SH-SY5Y (cell line): ENCODE data around the gene MYO6.

Experiments used
- GATA2 ChIP-seq: IDR thresholded peaks from 2 replicates; pipeline ENCODE4 v1.6.1; 2011; ENCODE audit warnings: mild to moderate bottlenecking, low read depth, low read length
- GATA3 ChIP-seq: IDR thresholded peaks from 2 replicates; pipeline ENCODE4 v1.6.1; 2011; ENCODE audit warnings: low read depth, mild to moderate bottlenecking, low read length, moderate library complexity

GRCh38 chr6:75941509-75941908 lies 192.5 kb downstream of the MYO6 start:
- TF ChIP-seq GATA2 = no peak
- TF ChIP-seq GATA3 = no peak
